Left ventricle myocardium superior (tissue), 1 donor: ENCODE results near the gene ACOXL. TPM values are rescaled to one million over a fixed set of nuclear protein-coding genes. Genes with fewer than 3 reads are reported as not detected.

ENCODE experiments used
- ATAC-seq: fragments of 200-7000 bp; cut with Tn5 transposase; one replicate; pipeline ENCODE4 v1.9.1; 2020; ENCODE audit warnings: mild to moderate bottlenecking, moderate library complexity
- DNase-seq: peaks from one replicate; pipeline ENCODE4 v3.0.0-alpha.2; 2020
- intact Hi-C: fragments of 100-400 bp; cut with micrococcal nuclease; formaldehyde crosslinking; loops from one replicate; pipeline ENCODE4 v1.11.0; 2022
- total RNA-seq: library from RNA; stranded (reverse); fragmentation: NEBNext Ultra II Directional; extraction: Animal tissue kit (Norgen Biotek cat#: 25700); gene quantifications from one replicate; pipeline ENCODE4 v1.2.1, GENCODE V29; 2021
- donor health status: DM: no; HTN: yes; CAD: no; lungs with severe emphysema.

The ACOXL gene
- total RNA-seq, 1 donor from 2014 or later, result 0.10 TPM

DNA sequence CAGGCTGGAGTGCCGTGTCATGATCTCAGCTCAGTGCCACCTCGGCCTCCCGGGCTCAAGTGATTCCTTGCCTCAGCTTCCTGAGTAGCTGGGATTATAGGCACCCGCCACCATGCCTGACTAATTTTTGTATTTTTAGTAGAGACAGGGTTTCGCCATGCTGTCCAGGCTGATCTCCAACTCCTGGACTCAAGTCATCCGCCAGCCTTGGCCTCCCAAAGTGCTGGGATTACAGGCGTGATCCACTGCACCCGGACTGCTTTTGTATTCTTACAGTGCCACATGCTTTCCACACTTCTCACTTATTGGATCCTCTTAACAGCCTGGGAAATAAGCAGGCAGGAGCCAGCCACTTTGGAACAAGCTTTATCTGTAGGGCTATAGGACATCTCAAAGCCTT, 363.1 kb downstream of the ACOXL start:
- ATAC-seq, result no peak
- intact Hi-C loops, result no loop called here
- no peak for DNase-seq

DNA sequence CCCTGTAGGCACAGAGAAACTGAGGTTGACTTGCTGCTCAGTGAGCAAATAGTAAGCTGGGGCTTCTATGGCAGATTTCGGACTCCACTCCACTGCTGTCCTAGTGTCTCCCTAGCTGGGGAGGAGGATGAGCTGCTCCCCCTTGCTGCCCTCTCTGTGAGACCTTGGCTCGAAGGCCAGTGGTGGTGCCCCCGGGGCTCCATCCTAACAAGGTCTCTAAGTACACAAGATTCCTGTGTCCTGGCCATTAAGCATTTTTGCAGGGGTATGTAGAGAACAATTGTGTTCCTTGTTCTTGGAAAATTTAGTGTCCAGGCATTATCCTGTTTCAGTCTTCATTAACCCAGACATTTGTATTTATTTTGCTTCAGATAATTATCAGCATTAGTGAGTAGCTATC, 367.0 kb downstream of the ACOXL start:
- intact Hi-C loops, result no loop called here
- ATAC-seq, result no peak
- no peak for DNase-seq

DNA sequence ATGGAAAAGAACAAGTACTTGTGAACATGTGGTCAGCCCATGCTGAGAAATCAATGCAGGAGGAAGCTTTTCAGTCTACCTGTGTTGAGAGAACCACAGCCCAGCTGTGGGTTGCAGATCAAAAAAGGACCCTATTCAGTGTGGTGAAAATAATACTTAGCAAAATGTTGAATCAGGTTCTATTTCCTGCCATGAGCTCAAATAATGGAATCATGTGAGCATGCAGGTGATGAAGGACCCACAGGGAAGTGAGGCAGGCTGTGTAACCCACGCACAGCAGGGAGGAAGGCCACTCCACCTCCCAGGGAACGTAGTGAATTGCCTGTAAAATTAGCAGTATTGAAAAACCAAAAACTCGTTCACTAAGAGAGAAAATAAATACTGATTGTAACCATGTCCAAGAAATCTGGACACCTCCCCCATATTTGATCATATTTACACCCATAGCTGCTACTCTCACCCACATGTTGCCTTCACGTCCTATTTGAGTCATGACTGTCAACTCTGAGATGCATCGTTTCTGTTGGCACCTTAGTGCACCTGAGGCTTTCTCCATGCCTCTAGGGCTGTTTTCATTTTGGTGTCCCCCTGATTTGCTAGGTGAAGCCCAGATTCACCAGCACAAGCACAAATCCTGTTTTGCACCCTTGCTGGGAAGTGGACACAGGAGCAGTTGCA, 367.9 kb downstream of the ACOXL start:
- ATAC-seq (no peak), DNase-seq (no peak)
- intact Hi-C loops, result no loop called here

DNA sequence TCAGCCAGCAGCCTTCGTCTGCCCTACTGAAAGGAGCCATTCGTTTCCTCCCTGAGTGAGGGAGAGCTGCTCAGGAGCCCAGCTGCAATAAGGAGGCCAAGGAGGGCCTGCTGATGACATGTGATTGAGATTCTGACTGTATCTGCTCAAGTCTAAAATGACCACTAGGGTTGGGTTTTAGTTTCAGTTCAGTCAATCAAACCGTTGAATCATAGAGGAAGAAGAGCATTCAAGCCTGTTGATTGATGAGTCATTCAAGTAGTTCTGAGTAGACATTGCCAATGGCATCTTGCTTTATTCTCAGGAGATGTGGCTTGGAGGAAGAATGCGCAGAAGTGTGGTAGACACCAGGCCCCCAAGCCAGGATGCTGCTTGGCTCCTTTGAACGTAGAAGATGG, 368.4 kb downstream of the ACOXL start:
- ATAC-seq, result no peak
- intact Hi-C loops, result no loop called here
- no peak for DNase-seq

DNA sequence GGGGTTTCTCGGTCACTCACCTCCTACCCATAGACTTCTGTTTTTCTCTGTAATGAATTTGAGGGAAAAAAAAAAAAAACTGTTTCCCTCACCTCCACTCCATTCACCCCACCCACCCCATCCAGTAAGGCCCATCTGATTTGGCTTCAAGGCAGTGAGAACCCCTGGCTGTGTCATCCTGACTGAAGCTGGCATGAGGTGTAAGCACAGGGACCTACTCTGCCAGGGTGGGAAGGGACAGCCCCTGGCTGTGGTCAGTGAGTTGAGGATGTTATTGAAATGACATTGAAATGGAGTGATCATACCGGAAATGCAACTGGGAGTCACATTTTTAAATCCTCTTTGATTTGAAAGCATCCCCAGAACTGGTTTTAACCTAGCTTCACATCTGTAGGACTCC, 369.2 kb downstream of the ACOXL start:
- intact Hi-C loops, result no loop called here
- ATAC-seq, result no peak
- DNase-seq, result no peak

DNA sequence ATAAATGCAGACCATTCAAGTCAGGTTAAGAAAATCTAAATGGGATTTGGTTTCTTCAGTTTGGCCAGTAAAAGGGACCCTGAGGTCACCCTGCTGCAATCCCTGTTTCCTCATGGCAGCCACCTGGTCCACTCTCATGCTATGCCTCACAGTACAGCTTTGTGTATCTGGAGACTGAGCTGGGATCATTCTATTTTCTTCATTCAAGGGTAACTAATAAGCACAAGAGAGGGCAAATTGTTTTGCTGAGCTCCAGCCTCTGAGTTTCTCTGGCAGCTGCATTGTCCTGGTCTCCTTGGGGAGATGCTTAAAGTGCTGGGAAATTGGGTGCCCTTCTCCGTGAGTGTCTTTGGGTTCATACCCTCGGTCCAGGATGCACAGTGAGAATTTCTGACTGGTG, 369.8 kb downstream of the ACOXL start:
- DNase-seq (no peak), ATAC-seq (no peak)
- intact Hi-C loops, result no loop called here

DNA sequence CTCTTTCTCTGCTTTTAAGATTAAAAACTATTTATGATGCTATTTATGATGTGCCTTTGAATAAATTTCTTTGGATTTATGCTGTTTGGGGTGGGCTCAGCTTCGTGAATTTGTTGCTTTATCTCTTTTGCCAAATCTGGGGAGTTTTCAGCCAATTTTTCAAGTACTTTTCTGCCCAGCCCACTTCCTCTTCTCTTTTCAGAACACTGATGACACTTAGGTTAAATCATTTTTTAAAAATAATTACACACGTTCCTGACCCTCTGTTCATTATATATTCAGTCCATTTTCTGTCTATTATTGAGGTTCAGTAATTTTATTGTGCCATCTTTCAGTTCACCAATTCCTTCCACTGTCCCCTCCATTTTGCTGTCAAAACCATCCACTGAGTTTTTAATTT, 373.6 kb downstream of the ACOXL start:
- ATAC-seq, result no peak
- no peak for DNase-seq
- intact Hi-C loops, result no loop called here

DNA sequence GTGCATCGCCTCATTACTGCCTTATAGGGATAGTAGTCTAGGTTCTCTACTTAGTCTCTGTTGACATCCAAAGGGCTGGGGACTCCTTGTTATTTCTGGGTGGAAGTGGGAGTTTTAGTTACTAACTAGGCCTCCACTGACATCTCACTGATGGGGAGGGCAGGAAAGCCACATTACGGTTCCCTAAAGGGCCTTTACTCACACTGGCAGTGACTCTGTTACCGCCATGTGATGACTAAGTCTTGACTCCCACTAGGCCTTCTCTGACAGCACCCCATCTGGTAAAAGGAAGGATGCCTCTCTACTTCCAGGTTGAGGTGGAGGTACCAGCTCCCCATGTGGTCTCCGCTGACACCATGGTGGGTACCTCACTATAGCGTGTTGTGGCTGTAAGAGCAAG, 374.3 kb downstream of the ACOXL start:
- DNase-seq, result no peak
- intact Hi-C loops, result no loop called here
- no peak for ATAC-seq

DNA sequence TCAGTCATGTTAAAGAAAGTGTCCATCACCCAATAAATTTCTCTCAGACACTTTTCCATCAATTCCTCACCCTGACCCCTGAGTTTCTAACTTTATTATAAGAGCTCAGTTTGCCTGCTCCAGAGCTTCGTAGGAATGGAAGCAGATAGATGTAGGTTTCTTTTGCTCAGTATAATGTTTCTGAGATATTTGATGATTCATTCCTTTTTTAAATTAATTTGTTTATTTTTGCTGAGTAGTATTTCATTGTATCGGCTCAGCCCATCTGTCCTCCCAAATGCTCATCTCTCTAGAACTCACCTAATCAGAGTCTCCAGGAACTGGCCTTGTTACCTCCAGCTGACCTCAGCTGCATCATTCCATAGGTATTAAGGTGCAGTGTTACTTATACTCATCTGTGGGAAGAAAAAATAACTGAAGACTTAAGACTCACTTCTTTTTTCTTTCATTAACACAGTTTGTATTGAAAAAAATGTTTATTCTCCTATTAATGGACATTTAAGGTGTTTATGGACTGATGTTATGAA, 376.4 kb downstream of the ACOXL start:
- intact Hi-C loops, result no loop called here
- no peak for ATAC-seq
- no peak for DNase-seq

DNA sequence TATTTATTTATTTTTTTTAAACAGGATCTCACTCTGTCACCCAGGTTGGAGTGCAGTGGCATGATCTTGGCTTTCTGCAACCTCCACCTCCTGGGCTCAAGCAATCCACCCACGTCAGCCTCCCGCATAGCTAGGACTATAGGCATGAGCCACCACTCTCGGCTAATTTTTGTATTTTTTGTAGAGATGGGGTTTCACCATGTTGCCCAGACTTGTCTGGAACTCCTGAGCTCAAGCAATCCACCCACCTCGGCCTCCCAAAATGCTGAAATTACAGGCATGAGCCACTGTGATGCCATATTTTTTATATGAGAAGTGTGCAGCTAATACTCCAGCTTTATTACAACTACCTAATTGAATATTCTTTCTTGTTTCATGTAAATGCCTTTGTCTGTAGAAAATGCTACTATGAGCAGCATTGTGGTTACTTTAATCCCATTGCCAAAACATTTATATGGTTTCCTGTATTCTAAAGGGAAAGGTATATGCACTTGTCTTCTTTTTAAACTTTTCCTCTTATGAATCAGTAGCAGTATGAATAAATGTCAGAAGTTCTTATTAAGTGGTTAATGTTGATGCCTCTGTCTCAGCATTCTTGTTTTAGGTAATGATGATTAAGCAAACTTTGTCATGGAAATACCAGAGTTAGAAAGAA, 378.9 kb downstream of the ACOXL start:
- DNase-seq, result no peak
- intact Hi-C loops, result no loop called here
- no peak for ATAC-seq

DNA sequence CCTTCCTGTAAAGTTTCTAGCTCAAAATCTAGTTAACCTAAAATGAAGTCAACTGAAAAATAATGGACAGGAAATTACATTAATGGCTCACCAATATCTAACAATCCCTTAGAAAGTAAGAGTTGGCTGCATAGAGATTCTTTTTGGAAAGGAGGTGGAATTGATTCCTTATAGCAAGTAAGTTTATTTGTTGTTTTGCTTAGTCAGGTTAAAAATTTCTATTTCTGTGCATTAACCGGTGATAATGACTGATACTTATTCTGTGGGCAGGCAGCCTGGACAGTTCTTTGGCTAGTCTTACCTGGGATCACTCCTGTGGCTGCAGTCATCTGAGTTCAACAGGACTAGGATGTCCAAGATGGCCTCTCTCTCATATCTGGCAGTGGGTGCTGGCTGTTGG, 381.5 kb downstream of the ACOXL start:
- intact Hi-C loops, result no loop called here
- ATAC-seq (no peak), DNase-seq (no peak)

DNA sequence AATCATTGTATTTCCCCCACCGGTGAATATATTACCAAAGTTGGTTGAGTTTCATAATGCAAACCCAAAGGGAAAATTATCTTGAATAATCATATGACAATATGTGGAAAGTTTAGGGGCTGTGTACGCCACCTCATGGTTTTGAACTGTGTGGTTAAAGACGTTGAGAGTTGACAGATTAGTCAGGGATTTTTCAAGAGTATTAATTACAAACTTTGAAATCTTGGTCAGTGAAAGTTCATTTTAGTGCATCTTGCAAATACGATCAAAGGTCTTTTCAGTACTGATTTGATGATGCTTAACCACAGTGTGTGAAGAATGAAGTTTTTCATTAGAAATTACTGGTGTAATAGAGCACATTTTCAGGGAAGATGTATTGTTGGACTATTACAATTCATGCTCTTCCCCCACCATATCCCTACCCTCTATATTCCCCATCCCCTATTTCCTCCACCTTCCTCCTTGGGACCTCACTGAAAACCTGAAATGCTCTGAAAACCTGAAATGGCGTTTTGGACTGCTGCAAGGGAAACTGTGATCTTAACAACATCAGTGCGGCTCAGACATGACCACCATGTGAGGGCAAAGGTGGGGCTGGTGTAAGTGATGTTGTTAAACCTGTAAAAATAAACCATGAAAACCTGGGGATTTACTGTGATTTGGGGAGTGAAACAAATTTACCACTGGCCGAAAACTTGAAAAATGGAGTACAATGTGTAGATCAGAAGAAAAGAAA, 383.8 kb downstream of the ACOXL start:
- intact Hi-C loops, result no loop called here
- no peak for ATAC-seq
- no peak for DNase-seq

DNA sequence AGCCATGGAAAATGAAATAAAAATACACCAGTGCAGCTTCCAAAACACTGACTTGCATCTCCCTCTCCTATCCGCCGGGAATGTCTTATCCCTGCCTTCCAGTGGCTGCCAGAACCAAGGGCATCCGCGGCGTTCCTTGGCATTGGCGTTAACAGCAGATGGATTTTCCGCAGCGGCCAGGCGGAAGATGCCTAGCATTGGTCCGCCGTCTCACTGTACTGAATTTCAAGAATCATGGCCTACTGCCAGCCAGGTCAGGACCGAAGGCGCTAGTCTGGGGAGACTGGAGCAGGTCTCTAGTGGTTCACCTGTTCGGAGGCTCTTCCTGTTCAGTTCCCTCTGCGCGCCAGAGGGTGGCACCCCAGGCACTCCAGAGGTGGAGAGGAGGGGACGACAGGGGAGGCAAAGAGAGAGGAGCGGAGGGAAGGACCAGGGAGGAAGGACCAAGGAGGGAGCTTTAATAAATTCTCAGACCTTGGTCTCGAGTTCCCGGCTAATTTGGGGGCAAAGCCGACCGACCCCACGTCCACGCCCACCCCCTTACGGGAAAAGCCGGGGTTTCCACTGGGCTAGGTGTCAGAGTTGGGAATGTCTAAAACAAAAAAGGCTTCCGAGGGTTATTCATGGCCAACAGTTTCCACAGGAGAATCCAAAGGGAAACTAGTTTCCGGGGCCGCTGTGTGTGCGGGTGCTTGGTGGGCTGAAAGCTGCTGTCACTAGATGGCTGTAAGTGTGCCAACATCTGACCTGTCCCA, 384.6 kb downstream of the ACOXL start:
- intact Hi-C loops, result no loop called here
- DNase-seq (peak; percentile 79), ATAC-seq (peak; percentile 65)

DNA sequence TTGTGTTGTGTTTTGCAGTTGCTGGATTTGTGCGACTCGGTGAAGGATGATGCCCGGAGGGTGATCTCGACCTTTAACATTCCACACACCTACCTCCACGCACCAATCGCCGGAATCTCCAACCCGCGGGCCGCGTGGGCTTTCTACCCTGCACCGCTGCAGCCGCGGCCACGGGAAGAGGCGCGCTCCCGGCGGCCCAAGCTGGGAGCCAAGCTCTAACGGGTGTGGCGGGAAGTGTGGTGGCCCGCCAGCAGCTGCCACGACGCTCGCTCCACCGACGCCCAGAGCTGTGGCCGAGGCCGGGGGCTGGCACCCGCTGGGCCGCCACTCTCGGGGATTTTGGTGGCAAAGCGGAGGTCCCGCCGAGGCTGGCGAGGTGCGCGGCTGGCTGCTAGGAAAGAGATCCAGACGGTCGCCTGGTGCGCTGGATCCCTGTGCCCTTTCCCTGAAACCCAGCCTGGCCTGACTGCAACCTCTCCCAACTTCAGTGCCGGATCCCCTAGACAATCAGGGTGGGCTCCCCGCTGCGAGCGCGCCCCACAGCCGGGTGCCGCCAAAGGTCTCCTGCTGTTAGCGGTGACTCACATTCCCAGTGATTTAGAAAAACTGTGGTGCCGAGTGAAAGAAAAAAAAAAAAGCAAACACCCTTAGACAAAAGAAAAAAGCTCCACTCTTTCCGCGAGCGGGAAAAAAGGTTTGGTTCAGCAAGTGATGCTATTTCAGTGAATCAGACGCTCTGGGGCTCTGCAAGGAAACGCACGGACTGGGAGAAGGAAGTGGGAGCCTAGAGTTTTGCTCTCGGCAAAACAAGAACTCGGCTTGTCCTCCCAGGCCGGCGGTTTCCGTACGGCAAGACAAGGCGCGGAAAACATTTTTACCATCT, 385.5 kb downstream of the ACOXL start:
- ATAC-seq (peak; percentile 17), DNase-seq (peak; percentile 68)
- intact Hi-C loops, result no loop called here

DNA sequence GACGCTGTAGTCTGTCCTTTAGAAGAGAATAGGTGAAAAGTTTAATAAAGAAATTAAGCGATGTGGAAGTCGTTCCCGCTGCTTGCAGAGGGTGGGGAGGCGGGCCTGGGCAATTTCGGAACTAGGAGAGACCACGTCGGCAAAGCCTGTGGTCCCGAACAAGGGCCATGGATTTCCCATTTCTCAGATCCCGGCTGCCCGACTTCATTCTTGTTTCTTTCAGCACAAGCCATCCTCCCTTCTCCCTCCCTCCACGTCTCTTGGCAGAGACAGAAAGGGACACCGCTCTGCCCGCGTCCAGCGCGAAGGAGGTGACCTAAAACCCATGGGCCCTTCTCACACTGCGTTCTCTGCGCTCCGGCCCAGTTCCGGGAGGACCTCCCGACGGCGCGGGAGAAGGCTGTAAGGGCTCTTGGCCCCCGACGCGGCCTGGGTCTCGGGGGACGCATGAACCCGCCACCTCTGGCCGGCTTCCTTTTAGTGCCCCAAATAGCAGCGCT, 386.2 kb downstream of the ACOXL start:
- intact Hi-C loops, result no loop called here
- ATAC-seq, result no peak
- DNase-seq, result peak; percentile 43

DNA sequence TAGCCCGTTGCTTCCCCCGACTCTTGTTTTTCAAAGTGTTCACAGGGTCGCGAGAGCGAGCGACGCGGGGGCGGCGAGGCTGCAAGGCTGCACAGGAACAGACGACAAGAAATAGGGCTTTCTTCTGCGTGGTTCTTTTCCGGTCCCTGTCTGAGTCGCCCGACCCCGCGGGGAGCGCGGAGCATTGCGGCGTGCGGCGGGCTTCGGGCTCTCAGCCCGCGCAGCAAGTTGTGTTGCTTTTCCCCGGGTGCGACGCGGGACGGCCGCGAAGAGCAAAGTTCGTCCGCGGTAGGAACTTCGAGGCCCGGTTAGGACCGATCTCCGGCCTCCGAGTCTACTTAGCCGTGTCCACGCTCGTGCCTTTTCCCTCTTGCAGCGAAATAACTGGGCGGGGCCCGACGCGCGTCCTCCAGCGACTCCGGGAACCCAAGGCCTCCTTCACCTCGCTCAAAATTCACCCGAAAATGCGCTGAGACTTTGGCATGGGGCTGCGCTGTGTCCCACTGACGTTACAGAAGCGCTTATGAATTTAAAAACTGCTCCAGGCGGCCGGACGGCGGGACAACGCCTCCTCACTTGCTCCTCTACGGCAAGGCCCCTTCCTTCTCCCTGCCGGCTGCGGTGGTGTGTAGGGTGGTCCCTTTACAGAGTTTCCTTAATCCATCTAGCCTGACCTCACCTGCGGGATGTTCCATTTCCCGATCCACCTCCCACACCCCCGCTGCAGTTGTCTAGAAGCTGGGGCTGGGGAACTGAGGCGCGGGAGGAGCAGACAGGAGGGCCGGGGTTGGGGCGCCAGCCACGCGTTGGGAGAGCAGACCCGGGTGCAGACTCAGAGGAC, 386.8 kb downstream of the ACOXL start:
- DNase-seq (peak; percentile 46), ATAC-seq (no peak)
- intact Hi-C loops, result no loop called here

DNA sequence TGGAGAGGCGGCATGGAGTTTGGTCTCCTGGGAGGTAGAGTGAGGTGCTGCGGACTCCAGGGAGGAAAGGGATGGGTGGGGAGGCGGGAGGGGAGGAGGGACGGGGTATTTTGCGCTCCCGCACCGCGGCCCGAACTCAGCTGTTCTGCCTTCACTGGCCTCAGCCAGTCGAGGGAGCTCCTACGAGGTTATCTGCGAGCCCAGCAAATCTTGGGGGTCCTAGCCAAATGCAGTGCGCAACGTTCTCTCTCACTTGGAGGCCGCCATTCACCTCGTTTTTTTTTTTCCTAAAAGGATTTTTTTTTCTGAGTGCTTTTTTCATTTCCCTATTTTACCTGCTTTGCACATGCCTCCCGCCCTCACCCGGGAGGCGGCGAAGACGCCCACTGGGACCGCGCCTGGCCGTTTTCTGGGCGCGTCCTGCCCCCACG, 387.5 kb downstream of the ACOXL start:
- peak; percentile 33 for DNase-seq

More for the DNA sequence above, 387.5 kb downstream of the ACOXL start:
- no peak for ATAC-seq
- intact Hi-C loops, result no loop called here
